ENCODE results near the gene TTC21A.

Gene TTC21A

DNA sequence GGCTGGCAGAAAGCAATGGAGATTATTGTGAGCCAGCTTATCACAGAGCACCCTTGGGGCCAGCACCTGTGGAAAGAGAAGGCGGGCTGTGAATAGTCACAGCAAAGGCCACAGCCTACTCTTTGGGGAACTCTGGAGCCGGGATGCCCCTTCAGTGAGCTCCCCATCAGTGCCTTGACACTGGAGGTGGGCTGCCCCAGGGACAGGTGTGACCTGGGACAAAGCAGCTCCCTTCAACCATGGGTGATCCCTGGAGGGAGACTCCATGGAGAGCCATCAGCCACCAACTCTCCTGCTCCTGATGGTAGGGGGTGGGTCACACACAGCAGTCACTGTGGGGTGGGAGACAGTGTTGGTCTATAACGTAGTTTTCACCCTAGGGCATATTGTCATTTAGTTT, 5.8 kb downstream of the TTC21A start:
- Histone ChIP-seq H3K27me3 (replicated peaks; ENCODE audit: control insufficient read depth, insufficient read depth, low read length) (no peaks in the 10 kb centered on the region), H3K4me3 (replicated peaks; ENCODE audit: low read depth, low read length) (no peak overlapping the region), H3K36me3 (ENCODE audit: control insufficient read depth, insufficient read depth, low read length) (no peaks in the 10 kb centered on the region; the same call in 1 of the 2 replicates)
- TF ChIP-seq, protein P1, sequence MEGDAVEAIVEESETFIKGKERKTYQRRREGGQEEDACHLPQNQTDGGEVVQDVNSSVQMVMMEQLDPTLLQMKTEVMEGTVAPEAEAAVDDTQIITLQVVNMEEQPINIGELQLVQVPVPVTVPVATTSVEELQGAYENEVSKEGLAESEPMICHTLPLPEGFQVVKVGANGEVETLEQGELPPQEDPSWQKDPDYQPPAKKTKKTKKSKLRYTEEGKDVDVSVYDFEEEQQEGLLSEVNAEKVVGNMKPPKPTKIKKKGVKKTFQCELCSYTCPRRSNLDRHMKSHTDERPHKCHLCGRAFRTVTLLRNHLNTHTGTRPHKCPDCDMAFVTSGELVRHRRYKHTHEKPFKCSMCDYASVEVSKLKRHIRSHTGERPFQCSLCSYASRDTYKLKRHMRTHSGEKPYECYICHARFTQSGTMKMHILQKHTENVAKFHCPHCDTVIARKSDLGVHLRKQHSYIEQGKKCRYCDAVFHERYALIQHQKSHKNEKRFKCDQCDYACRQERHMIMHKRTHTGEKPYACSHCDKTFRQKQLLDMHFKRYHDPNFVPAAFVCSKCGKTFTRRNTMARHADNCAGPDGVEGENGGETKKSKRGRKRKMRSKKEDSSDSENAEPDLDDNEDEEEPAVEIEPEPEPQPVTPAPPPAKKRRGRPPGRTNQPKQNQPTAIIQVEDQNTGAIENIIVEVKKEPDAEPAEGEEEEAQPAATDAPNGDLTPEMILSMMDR (IDR thresholded peaks at IDR 0.05; ENCODE audit: insufficient read depth, low read length, poor library complexity, severe bottlenecking), result no peak
- DNase-seq (ENCODE audit: extremely low read depth, insufficient read length), result no peak

DNA sequence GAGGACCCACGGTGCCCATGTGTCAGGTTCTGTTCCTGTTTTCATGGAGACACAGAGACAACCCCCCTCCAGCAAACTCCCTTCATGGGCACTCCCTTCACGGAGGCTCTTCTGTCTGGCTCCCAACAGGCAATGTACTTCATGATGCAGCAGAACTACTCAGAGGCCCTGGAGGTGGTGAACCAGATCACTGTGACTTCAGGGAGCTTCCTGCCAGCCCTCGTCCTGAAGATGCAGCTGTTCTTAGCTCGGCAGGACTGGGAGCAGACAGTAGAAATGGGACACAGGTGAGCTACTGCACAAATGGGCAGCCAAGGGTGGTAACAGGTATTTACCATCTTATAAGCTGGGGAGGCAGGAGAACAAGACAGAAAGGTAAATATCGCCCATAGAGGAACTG, 7.0 kb downstream of the TTC21A start:
- Histone ChIP-seq H3K4me3 (replicated peaks; ENCODE audit: low read depth, low read length) (no peak overlapping the region), H3K36me3 (ENCODE audit: control insufficient read depth, insufficient read depth, low read length) (no peaks in the 10 kb centered on the region; the same call in 1 of the 2 replicates), H3K27me3 (replicated peaks; ENCODE audit: control insufficient read depth, insufficient read depth, low read length) (no peaks in the 10 kb centered on the region)
- TF ChIP-seq, protein P1 (IDR thresholded peaks at IDR 0.05; ENCODE audit: insufficient read depth, low read length, poor library complexity, severe bottlenecking), result no peak
- no peak for DNase-seq (ENCODE audit: extremely low read depth, insufficient read length)

DNA sequence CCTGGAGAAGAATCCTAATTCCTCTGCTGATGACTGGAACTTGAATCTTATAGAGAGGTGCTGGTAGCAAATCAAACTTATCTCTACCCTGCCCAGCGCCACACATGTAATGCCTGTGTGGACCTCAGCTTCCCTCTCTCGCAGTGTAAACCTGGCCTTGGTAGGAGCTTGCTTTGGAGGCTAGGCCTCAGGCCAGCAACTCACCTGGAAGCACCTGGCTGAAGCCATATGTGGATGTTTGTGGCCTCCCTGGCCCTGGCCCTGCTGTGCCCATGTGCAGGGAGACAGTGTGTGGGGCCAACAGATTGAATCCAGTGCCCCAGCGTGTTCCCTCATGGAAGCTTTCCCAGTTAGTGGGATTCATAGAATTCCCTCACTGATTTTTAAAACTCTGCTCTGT, 8.4 kb downstream of the TTC21A start:
- Histone ChIP-seq H3K36me3 (ENCODE audit: control insufficient read depth, insufficient read depth, low read length) (no peaks in the 10 kb centered on the region; the same call in 1 of the 2 replicates), H3K4me3 (replicated peaks; ENCODE audit: low read depth, low read length) (no peak overlapping the region), H3K27me3 (replicated peaks; ENCODE audit: control insufficient read depth, insufficient read depth, low read length) (no peaks in the 10 kb centered on the region)
- no peak for DNase-seq (ENCODE audit: extremely low read depth, insufficient read length)
- TF ChIP-seq, protein P1 (IDR thresholded peaks at IDR 0.05; ENCODE audit: insufficient read depth, low read length, poor library complexity, severe bottlenecking), result no peak

DNA sequence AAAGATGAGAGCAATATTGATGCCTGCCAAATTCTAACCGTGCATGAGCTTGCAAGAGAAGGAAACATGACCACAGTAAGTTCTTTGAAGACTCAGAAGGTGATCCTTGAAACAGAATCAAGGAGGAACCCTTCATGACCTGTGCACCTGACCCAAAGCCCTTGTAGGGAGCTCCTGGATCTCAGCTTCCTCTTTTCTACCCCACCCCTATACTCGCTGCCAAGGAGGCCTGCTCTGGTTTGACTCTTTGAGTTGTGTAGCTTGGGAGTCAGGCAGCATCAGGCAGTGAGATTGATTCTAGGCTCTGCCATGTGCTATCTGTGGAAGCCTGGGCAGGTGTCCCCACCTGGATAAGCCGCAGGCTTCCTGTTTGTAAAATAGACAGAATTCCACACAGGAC, 10.6 kb downstream of the TTC21A start:
- H3K4me3 ChIP-seq (replicated peaks; ENCODE audit: low read depth, low read length), result no peak overlapping the region
- H3K27me3 ChIP-seq (replicated peaks; ENCODE audit: control insufficient read depth, insufficient read depth, low read length), result no peaks in the 10 kb centered on the region

DNA sequence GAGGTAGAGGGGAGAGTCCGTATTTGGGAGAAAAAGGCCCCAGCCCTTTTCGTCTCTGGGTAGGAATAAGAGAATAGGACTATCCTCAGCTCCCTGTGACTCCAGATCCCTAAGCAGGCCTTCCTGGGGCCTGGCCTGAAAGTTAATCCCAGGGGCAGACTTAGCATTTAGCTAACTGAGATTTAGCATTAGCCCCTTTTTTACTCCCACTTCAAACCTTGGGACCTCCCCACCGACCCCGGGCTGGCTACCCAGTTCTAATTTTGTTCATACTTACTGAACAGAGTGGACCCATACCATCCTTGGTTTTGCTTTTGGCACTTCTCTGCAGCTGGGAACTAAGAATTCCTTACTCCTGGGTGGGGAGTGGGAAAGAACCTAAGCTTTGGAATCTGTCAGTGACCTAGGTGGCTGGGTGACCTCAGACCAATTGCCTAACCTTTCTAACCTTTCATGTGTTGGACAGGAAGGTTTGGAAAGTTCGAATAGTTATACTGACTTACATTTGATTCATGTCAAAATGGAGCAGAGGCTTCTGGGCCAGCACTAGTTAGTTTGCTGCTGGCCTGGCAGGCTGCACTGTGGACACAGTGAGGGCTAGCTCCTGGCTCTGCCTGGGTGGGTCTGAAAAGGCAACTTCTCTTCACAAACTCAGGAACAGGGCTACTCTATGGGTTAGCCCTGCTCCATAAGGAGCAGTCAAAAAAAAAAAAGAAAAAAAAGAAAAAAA, 11.6 kb downstream of the TTC21A start:
- TF ChIP-seq, protein P1 (IDR thresholded peaks at IDR 0.05; ENCODE audit: insufficient read depth, low read length, poor library complexity, severe bottlenecking), result no peak
- DNase-seq (ENCODE audit: extremely low read depth, insufficient read length), result no peak
- H3K27me3 ChIP-seq (replicated peaks; ENCODE audit: control insufficient read depth, insufficient read depth, low read length), result no peaks in the 10 kb centered on the region
- H3K36me3 ChIP-seq (ENCODE audit: control insufficient read depth, insufficient read depth, low read length), result no peaks in the 10 kb centered on the region
- no peak overlapping the region for H3K4me3 ChIP-seq (replicated peaks; ENCODE audit: low read depth, low read length)

More for the DNA sequence above, 10.6 kb downstream of the TTC21A start:
- TF ChIP-seq, protein P1 (IDR thresholded peaks at IDR 0.05; ENCODE audit: insufficient read depth, low read length, poor library complexity, severe bottlenecking), result no peak
- no peak for DNase-seq (ENCODE audit: extremely low read depth, insufficient read length)
- no peaks in the 10 kb centered on the region for H3K36me3 ChIP-seq (ENCODE audit: control insufficient read depth, insufficient read depth, low read length)
